ENCODE results near the gene PLCB2. TPM values are rescaled to one million over a fixed set of nuclear protein-coding genes. Genes with fewer than 3 reads are reported as not detected.

Gene PLCB2
- total RNA-seq, 1 donor from 2014 or later = 2.6 TPM

DNA sequence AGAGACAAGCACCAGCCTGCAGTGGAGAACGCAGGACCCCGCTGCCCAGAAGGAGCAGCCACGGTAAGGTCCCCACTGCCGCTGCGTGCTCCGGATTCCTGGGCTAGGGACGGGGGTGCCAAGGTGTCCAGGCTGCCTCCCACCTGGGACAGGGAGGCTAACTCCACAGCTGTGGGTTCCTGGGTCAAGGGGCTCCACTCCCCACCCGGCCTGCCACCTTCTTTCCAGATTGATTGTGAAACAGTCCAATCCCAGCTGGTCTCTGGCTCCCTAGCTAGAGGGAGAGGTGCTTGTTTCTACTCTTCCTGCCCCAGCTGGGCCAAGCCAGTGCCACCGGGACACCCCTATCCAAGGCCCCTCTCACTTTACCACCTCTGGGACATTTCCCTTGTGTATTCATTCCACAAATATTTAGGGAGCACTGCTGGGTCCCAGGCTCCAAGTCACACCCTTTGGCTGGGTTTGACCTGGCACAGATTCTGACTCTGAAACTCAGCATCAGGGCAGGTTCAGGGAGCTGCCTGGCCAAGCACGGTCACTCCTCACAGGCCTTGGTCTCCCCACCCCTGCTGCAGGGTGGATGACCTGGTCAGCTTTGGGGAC lies 67.0 kb downstream of the PLCB2 start:
- DNase-seq = no peak
- Mint-ChIP-seq H3K4me1 (ENCODE audit: low read depth, unreplicated experiment) (peaks cover 5% of the 10 kb centered on the region), H3K27me3 (ENCODE audit: unreplicated experiment) (peaks cover 6% of the 10 kb centered on the region), H3K9me3 (ENCODE audit: unreplicated experiment) (peaks cover 2% of the 10 kb centered on the region), H3K4me3 (ENCODE audit: unreplicated experiment) (no peak overlapping the region), H3K36me3 (ENCODE audit: unreplicated experiment) (no peaks in the 10 kb centered on the region), H3K27ac (ENCODE audit: unreplicated experiment) (no peak overlapping the region)
- TF ChIP-seq, protein P1, sequence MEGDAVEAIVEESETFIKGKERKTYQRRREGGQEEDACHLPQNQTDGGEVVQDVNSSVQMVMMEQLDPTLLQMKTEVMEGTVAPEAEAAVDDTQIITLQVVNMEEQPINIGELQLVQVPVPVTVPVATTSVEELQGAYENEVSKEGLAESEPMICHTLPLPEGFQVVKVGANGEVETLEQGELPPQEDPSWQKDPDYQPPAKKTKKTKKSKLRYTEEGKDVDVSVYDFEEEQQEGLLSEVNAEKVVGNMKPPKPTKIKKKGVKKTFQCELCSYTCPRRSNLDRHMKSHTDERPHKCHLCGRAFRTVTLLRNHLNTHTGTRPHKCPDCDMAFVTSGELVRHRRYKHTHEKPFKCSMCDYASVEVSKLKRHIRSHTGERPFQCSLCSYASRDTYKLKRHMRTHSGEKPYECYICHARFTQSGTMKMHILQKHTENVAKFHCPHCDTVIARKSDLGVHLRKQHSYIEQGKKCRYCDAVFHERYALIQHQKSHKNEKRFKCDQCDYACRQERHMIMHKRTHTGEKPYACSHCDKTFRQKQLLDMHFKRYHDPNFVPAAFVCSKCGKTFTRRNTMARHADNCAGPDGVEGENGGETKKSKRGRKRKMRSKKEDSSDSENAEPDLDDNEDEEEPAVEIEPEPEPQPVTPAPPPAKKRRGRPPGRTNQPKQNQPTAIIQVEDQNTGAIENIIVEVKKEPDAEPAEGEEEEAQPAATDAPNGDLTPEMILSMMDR (IDR thresholded peaks at IDR 0.05; ENCODE audit: partially characterized antibody, unreplicated experiment) = no peak

DNA sequence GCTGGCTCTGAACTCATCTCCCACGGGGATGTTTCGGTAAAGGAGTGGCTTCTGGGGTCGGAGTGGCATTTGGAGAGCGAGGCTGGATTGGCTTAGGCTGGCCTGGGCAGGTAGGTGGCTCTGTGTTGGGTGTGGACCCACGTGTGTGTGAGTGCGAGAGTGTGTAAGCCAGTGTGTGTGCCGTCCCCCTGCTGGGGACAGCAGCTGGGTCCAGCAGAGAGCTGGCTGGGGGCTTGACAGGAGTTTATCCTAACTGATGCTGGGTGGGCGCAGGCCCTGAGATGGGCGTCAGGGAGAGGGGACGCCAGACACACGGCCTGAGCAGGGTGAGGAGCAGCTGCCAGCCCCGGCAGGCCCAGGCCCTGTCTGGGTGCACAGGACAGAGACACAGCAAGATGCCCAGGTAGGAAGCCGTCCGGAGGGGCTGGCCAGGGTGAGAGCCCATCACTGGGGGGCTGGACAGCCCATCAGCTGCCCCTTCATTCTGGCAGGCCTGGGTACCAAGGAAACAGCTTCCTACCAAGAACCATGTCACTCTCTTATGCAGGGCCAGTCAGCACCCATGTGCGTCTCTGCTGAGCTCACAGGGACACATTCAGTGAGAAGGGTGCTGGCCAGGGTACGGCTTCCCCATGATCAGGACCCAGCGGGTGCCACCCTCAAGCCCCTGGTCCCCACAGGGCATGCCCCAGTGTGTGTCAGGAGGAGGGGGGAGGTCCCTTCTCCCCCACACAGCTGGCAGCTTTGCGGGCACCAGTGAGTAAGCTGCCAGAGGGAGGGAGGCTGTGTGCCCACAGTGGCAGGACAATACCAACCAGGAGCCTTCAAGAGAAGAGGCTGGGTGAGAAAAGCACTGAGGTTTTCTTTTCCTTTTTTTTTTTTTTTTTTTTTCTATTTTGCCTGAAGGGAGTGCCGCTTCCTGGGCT lies 67.8 kb downstream of the PLCB2 start:
- DNase-seq = no peak
- Mint-ChIP-seq H3K9me3 (ENCODE audit: unreplicated experiment) (peaks cover 2% of the 10 kb centered on the region), H3K36me3 (ENCODE audit: unreplicated experiment) (no peaks in the 10 kb centered on the region), H3K27ac (ENCODE audit: unreplicated experiment) (peak overlapping the region; percentile 48), H3K4me1 (ENCODE audit: low read depth, unreplicated experiment) (peaks cover 5% of the 10 kb centered on the region), H3K27me3 (ENCODE audit: unreplicated experiment) (peaks cover 6% of the 10 kb centered on the region), H3K4me3 (ENCODE audit: unreplicated experiment) (peak overlapping the region; percentile 71)
- TF ChIP-seq, protein P1 (IDR thresholded peaks at IDR 0.05; ENCODE audit: partially characterized antibody, unreplicated experiment) = no peak

DNA sequence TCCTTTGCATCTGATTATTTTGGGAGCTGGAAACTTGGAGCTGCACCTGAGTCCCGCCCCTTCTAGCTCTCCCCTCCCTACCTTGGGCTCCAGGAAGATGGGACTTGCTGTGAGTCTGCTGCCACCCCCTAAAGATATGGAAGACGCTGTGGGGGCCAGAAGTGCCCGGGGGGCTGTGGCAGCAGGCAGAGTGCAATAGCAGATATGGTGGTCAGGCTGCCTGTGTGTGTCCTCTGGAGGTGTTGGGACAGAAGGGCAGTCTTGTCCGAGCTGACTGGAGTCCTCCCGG lies 68.4 kb downstream of the PLCB2 start:
- no peaks in the 10 kb centered on the region for H3K36me3 Mint-ChIP-seq (ENCODE audit: unreplicated experiment)
- no peak for DNase-seq
- TF ChIP-seq, protein P1 (IDR thresholded peaks at IDR 0.05; ENCODE audit: partially characterized antibody, unreplicated experiment) = no peak
- H3K27ac Mint-ChIP-seq (ENCODE audit: unreplicated experiment) = peak overlapping the region; percentile 48
- H3K4me1 Mint-ChIP-seq (ENCODE audit: low read depth, unreplicated experiment) = peaks cover 5% of the 10 kb centered on the region
- H3K27me3 Mint-ChIP-seq (ENCODE audit: unreplicated experiment) = peaks cover 6% of the 10 kb centered on the region
- peaks cover 2% of the 10 kb centered on the region for H3K9me3 Mint-ChIP-seq (ENCODE audit: unreplicated experiment)
- peak overlapping the region; percentile 71 for H3K4me3 Mint-ChIP-seq (ENCODE audit: unreplicated experiment)

DNA sequence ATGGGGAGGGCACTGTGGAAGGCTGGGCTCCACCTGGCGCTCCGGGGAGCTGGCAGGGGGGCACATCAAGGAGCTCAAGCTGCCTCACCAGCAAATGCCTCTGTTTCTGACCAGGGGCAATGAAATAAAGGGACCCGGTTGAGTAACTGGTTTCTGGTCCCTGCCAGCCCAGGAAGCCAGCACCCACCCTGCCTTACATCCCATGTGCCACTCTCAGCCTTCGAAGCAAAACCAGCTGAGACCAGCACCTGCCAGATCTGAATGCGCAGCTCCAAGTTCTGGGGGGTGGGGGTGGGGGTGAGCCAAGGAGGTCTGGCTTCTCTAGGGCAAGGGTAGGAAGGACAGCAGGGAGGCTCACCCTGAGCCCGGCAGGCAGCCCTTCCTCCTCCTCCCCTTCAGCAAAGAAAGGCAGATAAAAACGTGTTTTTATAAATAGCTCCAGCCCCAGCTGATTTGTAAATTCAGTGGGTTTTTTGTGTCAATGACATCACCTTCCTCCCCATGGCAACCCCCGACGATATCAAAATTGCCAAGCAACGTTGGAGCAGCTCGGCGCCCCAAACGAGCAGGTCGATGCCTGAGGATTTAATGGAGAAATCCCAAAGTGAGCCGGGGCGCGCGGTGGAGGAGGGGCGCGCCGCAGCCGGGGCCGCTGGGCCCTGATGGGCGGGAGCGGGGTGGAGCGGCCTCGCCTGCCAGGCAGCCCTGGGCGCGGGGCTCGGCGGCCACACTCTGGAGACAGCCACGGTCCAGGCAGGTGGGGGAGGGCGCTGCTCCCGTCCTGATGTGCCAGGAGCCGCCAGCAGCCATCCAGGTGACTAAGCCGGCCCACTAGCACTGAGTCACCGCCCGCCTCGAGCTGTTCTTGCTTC lies 69.0 kb downstream of the PLCB2 start, which contains the start of gene PAK6:
Gene PAK6, plus strand, starts transcription at position 532 of the 872 bp plus-strand sequence. CDS start 25,723 bp downstream, outside the sequence.
- peak within 1 kb of the TSS; percentile 74 for H3K4me3 Mint-ChIP-seq (ENCODE audit: unreplicated experiment)
- H3K36me3 Mint-ChIP-seq (ENCODE audit: unreplicated experiment) = no peaks in the 10 kb centered on the region
- peak; percentile 70 for DNase-seq
- peaks cover 6% of the 10 kb centered on the region for H3K27me3 Mint-ChIP-seq (ENCODE audit: unreplicated experiment)
- H3K27ac Mint-ChIP-seq (ENCODE audit: unreplicated experiment) = peak within 1 kb of the TSS; percentile 48
- H3K9me3 Mint-ChIP-seq (ENCODE audit: unreplicated experiment) = peaks cover 2% of the 10 kb centered on the region
- peaks cover 5% of the 10 kb centered on the region for H3K4me1 Mint-ChIP-seq (ENCODE audit: low read depth, unreplicated experiment)
- TF ChIP-seq, protein P1 (IDR thresholded peaks at IDR 0.05; ENCODE audit: partially characterized antibody, unreplicated experiment) = no peak

Other genes starting within 250 kb of the PLCB2 start
- gene BMF, start 199.1 kb downstream of the PLCB2 start, total RNA-seq (ENCODE audit: unreplicated experiment) = 11.3 TPM
- 16.5 TPM for gene BUB1B, start 146.9 kb downstream of the PLCB2 start, total RNA-seq (ENCODE audit: unreplicated experiment)
- gene PAK6, start 68.9 kb downstream of the PLCB2 start, total RNA-seq (ENCODE audit: unreplicated experiment) = not detected
- not detected for gene ANKRD63, start 24.9 kb downstream of the PLCB2 start, total RNA-seq (ENCODE audit: unreplicated experiment)
- 15.9 TPM for gene INAFM2, start 15.8 kb upstream of the PLCB2 start, total RNA-seq (ENCODE audit: unreplicated experiment)
- 0.49 TPM for gene CCDC9B, start 33.0 kb upstream of the PLCB2 start, total RNA-seq (ENCODE audit: unreplicated experiment)
- gene PHGR1, start 43.1 kb upstream of the PLCB2 start, total RNA-seq (ENCODE audit: unreplicated experiment) = not detected
- gene DISP2, start 50.3 kb upstream of the PLCB2 start, total RNA-seq (ENCODE audit: unreplicated experiment) = 44.3 TPM
- gene KNSTRN, start 74.8 kb upstream of the PLCB2 start, total RNA-seq (ENCODE audit: unreplicated experiment) = 62.9 TPM
- 44.3 TPM for gene IVD, start 97.9 kb upstream of the PLCB2 start, total RNA-seq (ENCODE audit: unreplicated experiment)
- 29.9 TPM for gene BAHD1, start 133.0 kb upstream of the PLCB2 start, total RNA-seq (ENCODE audit: unreplicated experiment)
- 3.9 TPM for gene CHST14, start 163.0 kb upstream of the PLCB2 start, total RNA-seq (ENCODE audit: unreplicated experiment)